Pulmonary artery endothelial cell (primary cell): Measurements from ENCODE around the gene TGOLN2. TPM values are rescaled to one million over a fixed set of nuclear protein-coding genes. Genes with fewer than 3 reads are reported as not detected.
"Not testable (repeated sequence)": the region's sequence is repeated elsewhere in the genome, so short reads cannot be mapped to it uniquely, and the experiment has no call there.

Experiments
- DNase-seq: peaks from one replicate; pipeline ENCODE4 v3.0.0-alpha.2; 2011; ENCODE audit warnings: low read depth, low spot score
- total RNA-seq: library from RNA; depleted of rRNA; stranded (reverse); fragments of >200 nt; gene quantifications from 2 replicates; pipeline ENCODE4 v1.2.3, GENCODE V29; 2014

The TGOLN2 gene
- 132 and 163 TPM in 2 replicates for total RNA-seq

- DNase-seq = peak; percentile 62
Measured at GRCh38 chr2:85327822-85328617, at the start of gene TGOLN2. Gene TGOLN2 (minus strand): TSS chr2:85327989. CDS start chr2:85327962, 27 bp downstream.

GRCh38 chr2:85377083-85377482 is 49.3 kb upstream of the TGOLN2 start:
- no peak for DNase-seq

DNA sequence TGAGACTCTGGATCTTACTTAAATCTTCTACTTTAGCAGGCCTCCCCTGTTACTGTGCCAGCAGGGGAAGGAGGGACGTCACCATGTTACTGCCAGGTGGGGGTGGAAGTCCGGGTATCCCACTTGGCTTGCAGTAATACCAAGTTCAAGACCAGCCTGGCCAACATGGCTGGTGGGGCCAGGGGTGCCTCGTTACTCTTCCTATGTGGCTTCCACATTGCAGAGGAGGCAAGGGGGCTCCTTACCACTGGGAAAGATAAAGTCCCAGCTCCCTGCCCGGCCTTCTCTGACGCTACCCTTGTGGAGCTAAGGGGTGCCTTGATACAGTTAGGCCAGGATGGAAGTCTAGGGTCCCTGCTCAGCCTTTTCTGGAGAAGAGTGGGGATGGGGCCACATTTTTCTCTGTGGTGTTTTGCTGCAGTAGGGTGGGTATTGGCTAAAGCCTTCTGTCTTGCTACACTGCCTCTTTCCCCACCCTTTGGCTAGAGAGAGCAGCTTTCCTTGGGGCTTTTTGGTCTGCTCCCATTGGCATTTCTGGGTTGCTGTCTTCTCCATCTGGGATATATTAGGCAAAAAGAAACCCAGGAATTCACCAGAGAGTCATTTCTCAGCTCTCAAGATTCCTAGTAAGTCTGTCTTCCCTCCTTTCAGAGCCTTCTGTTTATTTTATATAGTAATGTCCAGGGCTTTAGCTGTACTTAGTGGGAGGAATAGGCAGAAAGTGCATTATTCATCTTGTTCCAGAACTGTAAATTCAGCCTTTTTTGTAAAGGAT is 48.7 kb upstream of the TGOLN2 start:
- no peak for DNase-seq

DNA sequence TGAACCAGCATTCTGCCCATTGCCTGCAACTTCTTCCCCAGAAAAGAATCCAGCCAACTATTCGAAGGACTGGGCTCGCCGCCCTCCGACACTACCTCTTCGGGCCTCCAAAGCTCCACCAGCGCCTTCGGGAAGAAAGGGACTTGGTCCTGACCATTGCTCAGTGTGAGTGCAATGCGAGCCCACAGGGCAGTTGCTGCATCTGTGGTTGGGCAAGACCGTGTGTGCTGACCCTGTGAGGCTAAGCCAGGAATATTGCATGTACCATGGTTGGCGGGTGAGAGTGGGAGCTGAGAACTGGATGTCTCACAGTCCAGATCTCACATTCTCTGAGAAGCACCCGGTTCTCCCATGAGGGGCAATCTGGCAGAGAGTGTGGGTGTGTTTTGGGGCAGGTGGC is 43.3 kb upstream of the TGOLN2 start:
- DNase-seq = no peak

DNA sequence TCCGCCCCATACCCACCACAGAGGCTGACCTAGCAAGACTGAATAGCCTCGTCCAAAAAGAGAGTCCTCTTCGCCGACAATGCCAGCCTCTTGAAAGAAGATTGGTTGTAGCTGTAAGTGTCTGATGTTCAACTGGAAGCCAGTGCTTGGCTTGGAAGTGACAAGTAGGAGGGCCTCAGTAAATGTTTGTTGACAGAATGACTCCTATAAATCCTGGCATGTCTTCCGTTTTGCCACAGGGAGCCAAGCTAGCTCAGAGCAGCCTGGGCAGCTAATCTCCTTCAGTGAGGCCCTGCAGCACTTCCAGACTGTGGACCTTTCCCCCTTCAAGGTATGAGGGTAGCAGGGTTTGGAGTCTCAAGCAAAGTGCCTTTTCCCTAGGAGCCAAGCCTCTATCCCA is 41.7 kb upstream of the TGOLN2 start:
- DNase-seq = no peak

- DNase-seq = no peak
Measured at GRCh38 chr2:85368921-85369320, 41.1 kb upstream of the TGOLN2 start.

DNA sequence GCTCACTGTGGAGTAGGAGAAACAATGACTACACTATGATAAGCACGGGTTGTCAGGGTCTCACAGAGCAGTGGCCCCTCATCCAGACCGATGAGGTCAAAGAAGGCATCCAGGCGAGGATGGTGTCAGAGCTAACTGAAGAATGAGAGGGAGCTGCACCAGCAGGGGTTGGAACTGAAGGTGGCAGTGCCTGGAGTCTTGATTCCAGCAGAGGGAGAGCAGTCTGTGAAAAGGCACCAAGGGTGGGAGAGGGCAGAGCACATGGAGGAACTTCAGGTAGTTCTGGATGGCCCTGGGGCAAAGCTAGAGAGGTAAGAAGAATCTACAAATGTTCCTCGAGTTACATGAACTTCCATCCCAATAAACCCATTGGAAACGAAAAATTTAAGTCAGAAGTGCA is 39.4 kb upstream of the TGOLN2 start:
- no peak for DNase-seq

DNA sequence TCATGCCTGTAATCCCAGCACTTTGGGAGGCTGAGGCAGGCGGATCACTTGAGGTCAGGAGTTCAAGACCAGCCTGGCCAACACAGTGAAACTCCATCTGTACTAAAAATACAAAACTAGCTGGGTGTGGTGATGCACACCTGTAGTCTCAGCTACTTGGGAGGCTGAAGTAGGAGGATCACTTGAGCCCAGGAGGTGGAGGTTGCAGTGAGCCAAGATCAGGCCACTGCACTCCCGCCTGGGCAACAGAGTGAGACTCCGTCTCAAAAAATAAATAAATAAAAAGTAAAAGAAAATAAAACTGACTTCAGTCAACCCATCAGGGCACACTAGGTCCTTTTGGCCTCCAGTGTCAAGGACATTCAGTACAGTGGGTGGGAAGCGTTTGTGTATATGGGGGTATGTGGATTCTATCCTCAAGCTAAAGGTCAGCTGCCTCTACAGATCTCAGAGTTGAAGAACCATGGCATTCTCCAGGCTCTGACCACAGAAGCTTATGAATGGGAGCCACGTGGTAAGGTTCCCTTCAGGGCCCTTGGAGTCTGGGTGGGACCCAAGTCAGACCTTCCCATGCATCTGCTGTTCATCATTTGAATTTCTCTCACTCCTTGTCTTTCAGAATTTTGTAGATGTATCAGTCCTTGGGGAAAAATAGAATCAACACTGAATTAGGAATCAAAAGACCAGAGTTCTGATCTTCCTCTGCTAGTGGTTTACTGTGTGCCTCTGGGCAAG is 35.0 kb upstream of the TGOLN2 start:
- DNase-seq = not testable (repeated sequence)

- no peak for DNase-seq
Measured at GRCh38 chr2:85357736-85358135, 29.9 kb upstream of the TGOLN2 start.

DNA sequence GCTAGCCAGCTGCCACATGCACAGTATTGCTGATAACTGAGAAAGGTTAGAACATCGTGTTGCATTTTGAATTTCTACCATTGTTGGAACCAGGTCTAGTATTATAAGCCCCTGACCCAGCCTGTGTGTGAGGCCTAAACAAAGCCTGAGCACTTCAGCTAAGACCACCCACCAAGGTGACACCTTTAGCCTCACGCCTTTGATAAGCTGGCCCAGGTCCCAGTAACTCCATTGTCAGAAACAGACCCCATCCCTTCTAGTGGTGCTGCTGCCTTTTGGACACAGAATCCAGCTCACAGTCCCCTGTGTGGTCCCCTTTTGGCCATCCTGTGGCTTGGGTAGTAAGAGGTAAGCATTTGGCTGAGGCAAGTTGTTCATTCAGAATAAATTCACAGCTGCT is 28.4 kb upstream of the TGOLN2 start:
- no peak for DNase-seq

GRCh38 chr2:85355521-85355920 is 27.7 kb upstream of the TGOLN2 start:
- no peak for DNase-seq

DNA sequence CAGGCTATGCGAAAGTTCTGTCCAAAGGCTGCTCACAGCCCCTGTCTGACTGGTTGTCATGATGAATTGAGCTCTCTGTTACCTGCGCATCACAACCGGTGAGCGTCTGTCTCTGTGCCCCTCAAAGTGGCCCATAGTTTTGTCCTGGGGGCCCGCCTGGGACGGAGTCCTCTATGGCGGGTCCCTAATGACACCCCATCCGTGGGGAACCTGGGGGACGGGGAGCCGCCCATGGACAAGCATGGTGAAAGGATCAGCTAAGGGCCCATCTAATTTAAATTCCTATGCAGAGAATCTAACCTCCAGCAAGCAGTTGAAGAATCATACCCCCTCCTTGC is 27.3 kb upstream of the TGOLN2 start:
- no peak for DNase-seq

DNA sequence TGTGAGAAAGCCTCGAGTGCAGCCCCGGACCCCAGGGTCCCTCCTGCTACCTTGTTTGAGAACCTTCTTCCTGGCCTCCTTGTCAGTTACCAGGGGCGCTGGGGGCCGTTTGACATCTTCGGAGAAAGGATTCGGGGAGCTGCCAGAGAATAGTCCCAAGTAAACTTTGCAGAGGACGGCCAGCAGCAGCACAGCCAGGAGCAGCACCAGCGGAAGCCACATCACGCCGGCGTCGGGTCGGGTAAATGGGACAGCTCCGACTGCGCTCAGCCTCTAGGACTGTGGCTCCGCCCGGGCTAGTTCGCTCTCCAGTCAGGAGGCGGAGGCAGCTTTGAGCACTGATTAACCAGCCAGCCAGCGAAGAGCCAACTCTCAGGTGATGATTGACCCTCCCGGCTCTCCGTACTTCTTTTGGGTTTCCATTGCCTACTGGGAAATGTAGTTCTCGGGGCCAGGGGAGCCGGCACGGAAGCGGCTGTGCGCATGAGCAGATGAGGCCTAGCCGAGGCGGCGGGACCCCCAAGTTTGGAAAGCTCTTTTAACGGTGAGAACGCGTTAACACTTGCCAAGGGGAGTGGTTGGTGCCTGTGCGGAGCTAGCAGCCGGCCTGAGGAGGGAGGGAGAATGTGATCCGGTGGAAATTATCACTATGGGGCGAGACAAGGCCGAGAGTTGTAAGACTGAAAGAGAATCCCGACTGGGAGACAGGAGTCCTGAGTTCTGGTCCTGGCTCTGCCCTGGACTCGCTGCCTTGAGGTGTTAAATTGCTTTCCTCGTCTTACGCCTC is 26.7 kb upstream of the TGOLN2 start, which contains the start of the genes ELMOD3 and RETSAT:
Gene ELMOD3, plus strand, starts transcription at position 484 of the 787 bp plus-strand sequence. CDS start 2,430 bp downstream, outside the sequence.
Gene RETSAT, minus strand, starts transcription at position 243 of the 787 bp plus-strand sequence. Its CDS starts 21 bp downstream, at position 222.
- peak; percentile 98 for DNase-seq

DNA sequence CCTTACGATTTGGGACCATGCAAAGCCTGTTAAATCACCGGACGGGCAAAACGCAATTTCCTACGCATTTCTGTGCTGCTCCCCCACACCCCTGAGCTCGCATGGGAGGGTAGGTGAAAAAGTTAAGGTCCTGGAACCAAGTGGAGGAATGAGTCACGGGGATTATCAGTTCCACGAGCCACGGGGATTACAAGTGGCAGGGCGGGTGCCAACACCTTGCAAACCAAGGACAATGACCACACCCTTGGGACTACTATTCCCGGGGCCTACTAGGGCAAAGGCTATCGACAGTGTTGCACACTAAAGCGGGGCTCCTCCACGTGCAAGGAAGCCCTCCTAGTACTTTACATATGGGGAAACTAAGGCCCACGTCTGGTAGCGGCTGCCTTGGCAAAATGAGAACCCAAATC is 26.1 kb upstream of the TGOLN2 start:
- no peak for DNase-seq

DNA sequence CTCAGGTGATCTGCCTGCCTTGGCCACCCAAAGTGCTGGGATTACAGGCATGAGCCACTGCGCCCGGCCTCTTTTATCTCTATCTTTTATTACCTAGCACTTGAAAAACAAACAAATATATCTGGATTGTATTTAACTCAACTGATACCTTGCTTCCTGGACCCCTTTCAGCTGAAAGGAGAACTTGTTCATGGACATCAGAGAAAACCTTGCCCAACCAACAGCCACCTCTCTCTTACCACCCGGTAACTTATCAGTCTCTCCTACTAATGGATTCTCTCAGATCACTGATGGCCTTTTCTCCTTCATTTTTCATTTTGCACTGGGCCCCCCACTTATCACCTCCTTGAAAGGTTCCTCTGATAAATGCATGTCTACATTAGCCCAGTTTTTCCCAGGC is 19.8 kb upstream of the TGOLN2 start:
- no peak for DNase-seq

- DNase-seq = no peak
Measured at GRCh38 chr2:85344356-85344954, 16.7 kb upstream of the TGOLN2 start.

- DNase-seq = not testable (repeated sequence)
Measured at GRCh38 chr2:85343207-85343895, 15.6 kb upstream of the TGOLN2 start.

GRCh38 chr2:85342156-85342555 is 14.4 kb upstream of the TGOLN2 start:
- DNase-seq = no peak

- DNase-seq = no peak
Measured at GRCh38 chr2:85341269-85342029, 13.7 kb upstream of the TGOLN2 start.
